Medulla oblongata (tissue), 1 donor: ENCODE measurements around the gene SBF2.
"Not testable (repeated sequence)": the region's sequence is repeated elsewhere in the genome, so short reads cannot be mapped to it uniquely, and the experiment has no call there.

Source experiments
- DNase-seq: peaks from one replicate; pipeline ENCODE4 v3.0.0-alpha.2; 2015; ENCODE audit errors: extremely low spot score

SBF2 gene

GRCh38 chr11:10197091-10197490 is 96.9 kb downstream of the SBF2 start:
- DNase-seq = no peak

- no peak for DNase-seq
These were observed 102.0 kb downstream of the SBF2 start for GRCh38 chr11:10192036-10192435.

GRCh38 chr11:10181811-10182210 is 112.2 kb downstream of the SBF2 start:
- DNase-seq = no peak

GRCh38 chr11:10164621-10165020 is 129.4 kb downstream of the SBF2 start:
- no peak for DNase-seq

- DNase-seq = no peak
These were observed 131.8 kb downstream of the SBF2 start for GRCh38 chr11:10162222-10162621.

GRCh38 chr11:10160350-10160749 is 133.7 kb downstream of the SBF2 start:
- DNase-seq = no peak

GRCh38 chr11:10158461-10158860 is 135.6 kb downstream of the SBF2 start:
- no peak for DNase-seq

GRCh38 chr11:10155793-10156490 is 138.1 kb downstream of the SBF2 start:
- DNase-seq = no peak

- DNase-seq = no peak
These were observed 143.2 kb downstream of the SBF2 start for GRCh38 chr11:10150800-10151199.

- DNase-seq = no peak
These were observed 144.5 kb downstream of the SBF2 start for GRCh38 chr11:10149553-10149952.

- DNase-seq = no peak
These were observed 146.8 kb downstream of the SBF2 start for GRCh38 chr11:10147195-10147594.

GRCh38 chr11:10144954-10145353 is 149.1 kb downstream of the SBF2 start:
- no peak for DNase-seq

GRCh38 chr11:10139656-10140055 is 154.4 kb downstream of the SBF2 start:
- no peak for DNase-seq

- no peak for DNase-seq
These were observed 154.9 kb downstream of the SBF2 start for GRCh38 chr11:10139143-10139542.

- no peak for DNase-seq
These were observed 159.0 kb downstream of the SBF2 start for GRCh38 chr11:10134975-10135481.

- not testable (repeated sequence) for DNase-seq
These were observed 159.8 kb downstream of the SBF2 start for GRCh38 chr11:10134226-10134625.

GRCh38 chr11:10133251-10133650 is 160.8 kb downstream of the SBF2 start:
- DNase-seq = not testable (repeated sequence)

- DNase-seq = no peak
These were observed 163.1 kb downstream of the SBF2 start for GRCh38 chr11:10130875-10131274.

GRCh38 chr11:10129184-10129583 is 164.8 kb downstream of the SBF2 start:
- not testable (repeated sequence) for DNase-seq

GRCh38 chr11:10125522-10126133 is 168.4 kb downstream of the SBF2 start:
- DNase-seq = no peak

GRCh38 chr11:10122326-10123197 is 171.5 kb downstream of the SBF2 start:
- no peak for DNase-seq

GRCh38 chr11:10118865-10119264 is 175.2 kb downstream of the SBF2 start:
- DNase-seq = no peak
